ENCODE results near the gene DTWD2.

GRCh38 chr5:118796081-118796480 is 192.3 kb downstream of the DTWD2 start:
- no peak for TF ChIP-seq CTCF (conservative IDR thresholded peaks at IDR 0.05)
- TF ChIP-seq ZFX (IDR thresholded peaks at IDR 0.05), result no peak
